IMR-90 (cell line): ENCODE measurements around the gene SNED1. TPM values are rescaled to one million over a fixed set of nuclear protein-coding genes. Genes with fewer than 3 reads are reported as not detected.

Source experiments
- ATAC-seq: fragments of 200-7000 bp; cut with Tn5 transposase; 2 replicates; pipeline ENCODE4 v1.9.1; 2020; ENCODE audit warnings: low read depth, mild to moderate bottlenecking, moderate library complexity
- BruUV-seq: library from RNA; stranded (reverse); fragments of 400-500 nt; replicated peaks from 2 replicates; lab custom pipeline; 2021; lab: Mats Ljungman, UMichigan
- CTCF ChIA-PET: fragments of 300-600 bp; formaldehyde crosslinking; extraction: SDS; loops from one replicate; lab custom pipeline; 2021; ENCODE audit warnings: antibody characterized with exemption; lab: Yijun Ruan, JAX
- POLR2A ChIA-PET: fragments of 300-600 bp; sonication (Branson Sonifier 250); formaldehyde crosslinking; loops from one replicate; lab custom pipeline; 2022; ENCODE audit warnings: antibody characterized with exemption; ENCODE audit not compliant: unreplicated experiment; lab: Charles Lee
- DNase-seq: peaks from one replicate; pipeline ENCODE4 v3.0.0; 2013
- H2AFZ ChIP-seq: replicated peaks from 2 replicates; pipeline ENCODE3; 2013; ENCODE audit warnings: low read length, mild to moderate bottlenecking; ENCODE audit not compliant: poor library complexity
- H2AK5ac ChIP-seq: 2 replicates; pipeline ENCODE4 v1.6.1; 2013; ENCODE audit warnings: low read depth, low read length, inconsistent platforms
- H2AK9ac ChIP-seq: replicated peaks from 2 replicates; pipeline ENCODE3; 2013; ENCODE audit warnings: mild to moderate bottlenecking, low read depth, low read length, moderate library complexity; ENCODE audit not compliant: poor library complexity
- H2BK120ac ChIP-seq: 2 replicates; pipeline ENCODE4 v1.6.1; 2013; ENCODE audit warnings: low read depth, low read length, inconsistent platforms
- H2BK15ac ChIP-seq: 3 replicates; pipeline ENCODE4 v1.6.1; 2013; ENCODE audit warnings: low read depth, low read length, inconsistent platforms
- H2BK20ac ChIP-seq: 2 replicates; pipeline ENCODE4 v1.6.1; 2013; ENCODE audit warnings: low read depth, mild to moderate bottlenecking, inconsistent platforms, low read length, moderate library complexity
- H2BK5ac ChIP-seq: 2 replicates; pipeline ENCODE4 v1.6.1; 2013; ENCODE audit warnings: mild to moderate bottlenecking, low read depth, low read length, inconsistent platforms; ENCODE audit not compliant: poor library complexity, severe bottlenecking
- H3K14ac ChIP-seq: replicated peaks from 2 replicates; pipeline ENCODE4 v1.6.1; 2013; ENCODE audit warnings: low read depth, low read length, inconsistent platforms
- H3K18ac ChIP-seq: 2 replicates; pipeline ENCODE4 v1.6.1; 2013; ENCODE audit warnings: low read depth, low read length, control low read depth
- H3K23ac ChIP-seq: 2 replicates; pipeline ENCODE4 v1.6.1; 2013; ENCODE audit warnings: low read depth, low read length, inconsistent platforms
- H3K27ac ChIP-seq: 2 replicates; pipeline ENCODE4 v1.5.1; 2013; ENCODE audit warnings: mild to moderate bottlenecking, control low read depth, low read length; ENCODE audit not compliant: insufficient read depth
- H3K27me3 ChIP-seq: 2 replicates; pipeline ENCODE4 v1.6.1; 2013; ENCODE audit warnings: low read length; ENCODE audit not compliant: control insufficient read depth, insufficient read depth
- H3K36me3 ChIP-seq: 2 replicates; pipeline ENCODE4 v1.6.1; 2013; ENCODE audit warnings: low read length, mixed read lengths; ENCODE audit not compliant: control insufficient read depth, insufficient read depth
- H3K4ac ChIP-seq: 2 replicates; pipeline ENCODE4 v1.6.1; 2013; ENCODE audit warnings: low read depth, low read length, inconsistent platforms
- H3K4me1 ChIP-seq: 2 replicates; pipeline ENCODE4 v1.6.1; 2013; ENCODE audit warnings: low read length, mixed read lengths; ENCODE audit not compliant: control insufficient read depth, insufficient read depth
- H3K4me2 ChIP-seq: 2 replicates; pipeline ENCODE4 v1.6.1; 2013; ENCODE audit warnings: low read depth, mild to moderate bottlenecking, control low read depth, low read length, moderate library complexity
- H3K4me3 ChIP-seq: 2 replicates; pipeline ENCODE4 v1.5.1; 2013; ENCODE audit warnings: low read depth, mild to moderate bottlenecking, control low read depth, low read length, moderate library complexity; ENCODE audit not compliant: insufficient read depth
- H3K56ac ChIP-seq: 2 replicates; pipeline ENCODE4 v1.6.1; 2013; ENCODE audit warnings: low read length, inconsistent platforms; ENCODE audit not compliant: insufficient read depth; ENCODE audit errors: extremely low read depth
- H3K79me1 ChIP-seq, 2 experiments: 2 replicates each; pipeline ENCODE4 v1.6.1; 2013; ENCODE audit warnings: low read length in 2 of 2, inconsistent platforms in 1 of 2, low read depth in 1 of 2
- H3K9ac ChIP-seq: 2 replicates; pipeline ENCODE4 v1.6.1; 2013; ENCODE audit warnings: low read depth, low read length, control low read depth
- H3K9me1 ChIP-seq: 2 replicates; pipeline ENCODE4 v1.6.1; 2013; ENCODE audit warnings: low read length, inconsistent platforms; ENCODE audit not compliant: insufficient read depth
- H3K9me3 ChIP-seq: 2 replicates; pipeline ENCODE4 v1.6.1; 2013; ENCODE audit warnings: low read length; ENCODE audit not compliant: control insufficient read depth, insufficient read depth
- H4K20me1 ChIP-seq: 2 replicates; pipeline ENCODE4 v1.6.1; 2013; ENCODE audit warnings: low read length, inconsistent platforms; ENCODE audit not compliant: insufficient read depth
- H4K5ac ChIP-seq: 2 replicates; pipeline ENCODE4 v1.6.1; 2013; ENCODE audit warnings: mild to moderate bottlenecking, low read depth, low read length, control low read depth
- H4K8ac ChIP-seq, 2 experiments: 2 replicates each; pipeline ENCODE4 v1.6.1; 2013; ENCODE audit warnings: low read depth in 2 of 2, low read length in 2 of 2, control low read depth in 1 of 2, inconsistent platforms in 1 of 2
- H4K91ac ChIP-seq: 2 replicates; pipeline ENCODE4 v1.6.1; 2013; ENCODE audit warnings: low read depth, low read length, inconsistent platforms; ENCODE audit not compliant: insufficient read depth
- BHLHE40 ChIP-seq: fragments of 150-350 bp; IDR thresholded peaks from 2 replicates; pipeline ENCODE4 v1.6.1; 2016; ENCODE audit warnings: mild to moderate bottlenecking, low read depth, low read length
- WGBS, 2 experiments: methylation state at CpG; one replicate each; pipeline versions ENCODE4 v1.1.5 to v1.1.7; 2013; ENCODE audit warnings: missing lambda C conversion rate in 2 of 2; ENCODE audit not compliant: insufficient read length in 1 of 2; ENCODE audit errors: extremely low coverage in 2 of 2; 5-methylcytosine and 5-hydroxymethylcytosine counted together
- dilution Hi-C: fragments of 300-500 bp; cut with HindIII; formaldehyde crosslinking; loops from one replicate; pipeline ENCODE4 v1.14.3; 2018; ENCODE audit warnings: low sequenced_read_pairs; ENCODE audit not compliant: unreplicated experiment
- in situ Hi-C: fragments of 300-500 bp; cut with MboI; formaldehyde crosslinking; loops from 3 replicates; pipeline ENCODE4 v1.14.3; 2019; ENCODE audit warnings: low sequenced_read_pairs, inconsistent platforms, mixed read lengths
- intact Hi-C: fragments of 100-400 bp; cut with micrococcal nuclease; formaldehyde crosslinking; loops from 2 replicates; pipeline ENCODE4 v1.10.0; 2022
- polyA plus RNA-seq, 3 experiments: library from polyadenylated mRNA; depleted of rRNA; stranded (reverse); fragments of >200 nt; gene quantifications; 2 replicates each; pipeline ENCODE4 v1.2.3, GENCODE V29; 2012; ENCODE audit warnings: low replicate concordance in 1 of 3
- total RNA-seq: library from RNA; depleted of rRNA; stranded (reverse); fragments of >200 nt; gene quantifications from 2 replicates; pipeline ENCODE4 v1.2.3, GENCODE V29; 2012

Gene SNED1
- total and polyA plus RNA-seq, 2 of the 4 experiments (the other 2 are of a cell fraction): 1.1 to 3.4 TPM

- intact Hi-C loops: loop anchor here (10.0 kb wide), 1 partner anchor 430 kb away; the partner anchor contains the start of genes DUSP28 and RNPEPL1
- CTCF ChIA-PET: interaction anchor here (0.6 to 0.7 kb wide), 2 partner anchors 52 to 225 kb away, joined by 3 to 4 read pairs; no protein-coding TSS in a partner anchor
These were observed 4.1 kb upstream of the SNED1 start for GRCh38 chr2:240994171-240994896.

More at GRCh38 chr2:240994171-240994896, 4.1 kb upstream of the SNED1 start:
- dilution Hi-C loops: no loop called here
- H3K4me2 ChIP-seq: no peak overlapping the region; the same call in 1 of the 2 replicates
- H2BK120ac ChIP-seq: peak overlapping the region; percentile 64; the same call in 1 of the 2 replicates
- H3K14ac ChIP-seq: no peak overlapping the region; the same call in 1 of the 2 replicates
- DNase-seq (no peak), ATAC-seq (no peak)
- peak overlapping the region; percentile 23; the same call in 1 of the 2 replicates for H2BK20ac ChIP-seq
- H3K9ac ChIP-seq: no peak overlapping the region
- no peak overlapping the region for H2AK9ac ChIP-seq
- H4K5ac ChIP-seq: peak overlapping the region; percentile 26; the same call in 1 of the 2 replicates
- peak overlapping the region; percentile 47 to 66; a peak in 3 of 4 replicates for H4K8ac ChIP-seq
- no peak for TF ChIP-seq BHLHE40
- H2AK5ac ChIP-seq: peak overlapping the region; percentile 89
- no peaks in the 10 kb centered on the region for H3K36me3 ChIP-seq
- H4K91ac ChIP-seq: peak overlapping the region; percentile 32
- no peak overlapping the region for H3K23ac ChIP-seq
- BruUV-seq: no TSS peak
- H3K56ac ChIP-seq: no peak overlapping the region
- H3K79me1 ChIP-seq: no peaks in the 10 kb centered on the region
- H3K27ac ChIP-seq: peak overlapping the region; percentile 23; the same call in 1 of the 2 replicates
- no peak overlapping the region for H2BK15ac ChIP-seq
- peak overlapping the region; percentile 45; the same call in 1 of the 2 replicates for H3K18ac ChIP-seq
- no peaks in the 10 kb centered on the region for H3K27me3 ChIP-seq
- H2BK5ac ChIP-seq: no peak overlapping the region
- no peak overlapping the region for H3K4me3 ChIP-seq
- peaks cover 11% of the 10 kb centered on the region for H3K9me1 ChIP-seq
- H3K4me1 ChIP-seq: peaks cover 33% of the 10 kb centered on the region
- in situ Hi-C loops: no loop called here
- no peaks in the 10 kb centered on the region for H4K20me1 ChIP-seq
- 33% methylated on average over 4 of the region's 16 CpGs; no CpG with 5 or more reads in 1 of the 2 experiments for WGBS, 2 experiments
- peak overlapping the region; percentile 15; the same call in 1 of the 2 replicates for H3K4ac ChIP-seq
- peak overlapping the region; percentile 67 for H2AFZ ChIP-seq
- POLR2A ChIA-PET: no interaction called here
- no peaks in the 10 kb centered on the region for H3K9me3 ChIP-seq
